ENCODE measurements around the gene SLC4A3.

The SLC4A3 gene

DNA sequence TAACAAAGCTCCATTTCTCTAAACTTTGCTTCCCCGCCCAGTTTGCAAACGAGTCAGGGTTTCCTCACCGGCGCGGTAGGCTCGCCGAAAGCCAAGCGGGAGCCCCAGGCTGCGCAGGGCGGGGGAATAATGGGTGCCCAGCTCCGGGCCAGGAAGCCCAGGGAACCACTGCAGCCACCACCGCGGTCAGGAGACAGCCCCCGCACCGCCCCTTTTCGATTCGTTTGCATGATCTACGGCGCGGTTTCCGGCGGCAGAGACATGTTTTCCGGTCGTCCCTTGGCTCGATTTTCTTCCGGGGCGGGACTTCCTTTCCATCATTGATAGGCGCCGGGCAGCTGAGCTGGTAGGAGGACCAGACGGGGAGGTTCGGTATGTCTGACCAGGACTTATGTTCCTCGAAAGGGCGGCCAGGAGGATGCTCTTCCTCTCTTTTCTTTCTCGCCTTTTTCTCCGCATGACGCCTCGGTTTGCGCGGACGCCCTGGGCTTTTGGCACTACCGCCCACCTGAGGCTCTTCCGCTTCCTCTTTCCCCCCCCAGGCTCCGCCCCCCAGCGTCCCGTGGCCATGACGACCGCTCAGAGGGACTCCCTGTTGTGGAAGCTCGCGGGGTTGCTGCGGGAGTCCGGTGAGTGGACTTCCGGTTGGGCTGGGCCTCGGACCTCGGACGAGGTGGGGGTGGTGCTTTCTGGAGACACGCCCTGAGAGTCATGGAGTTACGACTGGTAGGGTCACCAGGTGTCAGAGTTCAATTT is 29.7 kb upstream of the SLC4A3 start, which contains the start of gene STK11IP:
Gene STK11IP, plus strand, starts transcription at position 306 of the 756 bp plus-strand sequence. Its CDS starts 263 bp downstream, at position 569.
- H3K4me3 ChIP-seq (ENCODE audit: low read depth in 1 of 5, low read length in 5 of 5) = peak within 1 kb of the TSS; percentile 85 to 99 (median 99)
- H3K4me1 ChIP-seq (ENCODE audit: control insufficient read depth in 5 of 5, insufficient read depth in 5 of 5, low read length in 5 of 5) = peaks cover 3 to 32% (median 21%) of the 10 kb centered on the region in 5 donors
- no peaks in the 10 kb centered on the region for H3K27me3 ChIP-seq (ENCODE audit: control insufficient read depth in 5 of 5, insufficient read depth in 4 of 5, low read length in 5 of 5)
- H3K36me3 ChIP-seq (ENCODE audit: control insufficient read depth in 5 of 5, insufficient read depth in 5 of 5, low read length in 5 of 5) = peaks cover 0 to 19% (median 17%) of the 10 kb centered on the region in 5 donors
- H3K27ac ChIP-seq (ENCODE audit: low read depth, low read length) = peak within 1 kb of the TSS; percentile 88
- peak within 1 kb of the TSS; percentile 73 to 86 (median 78) for H3K9ac ChIP-seq (ENCODE audit: low read length in 5 of 5)
- no peaks in the 10 kb centered on the region for H3K9me3 ChIP-seq (ENCODE audit: control insufficient read depth in 5 of 5, low read length in 5 of 5)

DNA sequence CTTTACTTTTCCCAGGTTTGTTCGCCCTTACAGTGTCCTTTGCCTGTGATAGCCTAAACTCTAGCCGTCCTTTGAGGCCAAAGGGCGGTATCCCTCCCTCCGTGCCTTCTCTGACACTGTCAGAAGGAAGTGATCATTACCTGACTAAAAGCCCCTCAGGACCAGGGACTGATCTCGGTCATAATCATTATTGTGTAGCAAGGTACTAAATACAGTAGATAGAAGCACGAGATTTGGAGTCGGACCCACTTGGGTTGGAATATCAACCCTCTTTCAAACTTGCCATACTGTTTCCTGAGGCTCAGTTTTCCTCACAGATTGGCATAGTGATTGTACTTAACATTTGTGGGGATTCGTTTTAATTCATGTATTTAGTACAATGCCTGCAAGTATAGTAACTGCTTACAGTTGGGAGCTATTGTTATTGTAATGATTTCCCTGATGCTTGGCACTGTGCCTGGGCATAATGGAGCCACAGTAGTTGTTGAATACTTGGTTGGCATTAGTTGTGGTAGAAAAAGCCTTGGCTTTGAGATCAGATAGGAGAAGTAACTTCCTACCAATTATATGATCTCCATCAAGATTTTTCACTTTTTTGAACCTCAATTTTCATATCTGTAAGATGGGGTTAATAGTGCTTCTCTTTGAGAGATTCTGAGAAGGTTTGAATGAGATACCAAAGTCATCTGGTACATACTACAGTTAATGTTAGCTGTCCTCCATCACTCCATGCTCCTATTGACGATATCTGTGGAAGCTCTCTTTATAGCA is 28.9 kb upstream of the SLC4A3 start:
- peak overlapping the region; percentile 48 to 86 (median 78) for H3K9ac ChIP-seq (ENCODE audit: low read length in 5 of 5)
- no peaks in the 10 kb centered on the region for H3K9me3 ChIP-seq (ENCODE audit: control insufficient read depth in 5 of 5, low read length in 5 of 5)

DNA sequence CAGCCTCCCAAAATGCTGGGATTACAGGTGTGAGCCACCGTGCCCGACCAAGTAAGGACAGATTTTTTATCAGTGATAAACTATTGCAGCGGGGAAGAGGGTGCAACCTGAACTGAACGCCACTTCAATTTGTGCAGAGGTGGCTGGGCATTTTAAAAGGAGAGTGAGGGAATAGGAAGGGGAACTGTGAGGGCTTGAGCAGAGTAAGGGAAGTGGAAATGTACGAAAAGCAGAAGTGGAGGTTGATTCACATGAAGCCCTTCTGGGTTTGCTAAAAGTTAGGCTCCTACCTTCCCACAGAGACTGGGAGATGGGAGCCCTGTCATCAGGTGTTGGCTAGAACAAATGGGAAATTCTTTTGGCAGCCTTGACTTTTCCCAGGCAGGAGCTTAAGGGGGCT is 23.7 kb upstream of the SLC4A3 start:
- no peaks in the 10 kb centered on the region for H3K27me3 ChIP-seq (ENCODE audit: control insufficient read depth in 5 of 5, insufficient read depth in 4 of 5, low read length in 5 of 5)
- peaks cover 0 to 62% (median 52%) of the 10 kb centered on the region in 5 donors for H3K36me3 ChIP-seq (ENCODE audit: control insufficient read depth in 5 of 5, insufficient read depth in 5 of 5, low read length in 5 of 5)
- no peak overlapping the region for H3K4me3 ChIP-seq (ENCODE audit: low read depth in 1 of 5, low read length in 5 of 5)
- H3K27ac ChIP-seq (ENCODE audit: low read depth, low read length) = no peak overlapping the region
- peaks cover 0 to 14% (median 11%) of the 10 kb centered on the region in 5 donors for H3K4me1 ChIP-seq (ENCODE audit: control insufficient read depth in 5 of 5, insufficient read depth in 5 of 5, low read length in 5 of 5)
- no peak overlapping the region for H3K9ac ChIP-seq (ENCODE audit: low read length in 5 of 5)
- H3K9me3 ChIP-seq (ENCODE audit: control insufficient read depth in 5 of 5, low read length in 5 of 5) = no peaks in the 10 kb centered on the region

More for the DNA sequence above, 28.9 kb upstream of the SLC4A3 start:
- peaks cover 3 to 32% (median 21%) of the 10 kb centered on the region in 5 donors for H3K4me1 ChIP-seq (ENCODE audit: control insufficient read depth in 5 of 5, insufficient read depth in 5 of 5, low read length in 5 of 5)
- H3K4me3 ChIP-seq (ENCODE audit: low read depth in 1 of 5, low read length in 5 of 5) = peak overlapping the region; percentile 85 to 99 (median 99)
- H3K27me3 ChIP-seq (ENCODE audit: control insufficient read depth in 5 of 5, insufficient read depth in 4 of 5, low read length in 5 of 5) = no peaks in the 10 kb centered on the region
- peaks cover 0 to 22% (median 18%) of the 10 kb centered on the region in 5 donors for H3K36me3 ChIP-seq (ENCODE audit: control insufficient read depth in 5 of 5, insufficient read depth in 5 of 5, low read length in 5 of 5)
- H3K27ac ChIP-seq (ENCODE audit: low read depth, low read length) = peak overlapping the region; percentile 88

DNA sequence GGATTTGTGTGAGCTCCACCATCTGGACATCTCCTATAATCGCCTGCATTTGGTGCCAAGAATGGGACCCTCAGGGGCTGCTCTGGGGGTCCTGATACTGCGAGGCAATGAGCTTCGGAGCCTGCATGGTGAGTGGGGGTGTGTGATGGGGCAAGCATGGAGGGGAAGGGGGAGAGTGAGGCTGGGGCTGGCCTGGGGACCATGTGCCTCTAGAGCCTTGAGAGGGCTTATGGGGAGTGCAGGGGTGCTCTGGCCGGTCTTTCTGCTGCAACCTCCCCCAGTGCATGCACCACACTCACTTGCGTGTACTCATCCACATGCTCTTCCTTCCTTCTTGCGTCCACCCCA is 21.8 kb upstream of the SLC4A3 start:
- peaks cover 0 to 74% (median 65%) of the 10 kb centered on the region in 5 donors for H3K36me3 ChIP-seq (ENCODE audit: control insufficient read depth in 5 of 5, insufficient read depth in 5 of 5, low read length in 5 of 5)
- H3K27me3 ChIP-seq (ENCODE audit: control insufficient read depth in 5 of 5, insufficient read depth in 4 of 5, low read length in 5 of 5) = no peaks in the 10 kb centered on the region
- peaks cover 0 to 14% (median 9%) of the 10 kb centered on the region in 5 donors for H3K4me1 ChIP-seq (ENCODE audit: control insufficient read depth in 5 of 5, insufficient read depth in 5 of 5, low read length in 5 of 5)
- H3K9ac ChIP-seq (ENCODE audit: low read length in 5 of 5) = no peak overlapping the region
- H3K9me3 ChIP-seq (ENCODE audit: control insufficient read depth in 5 of 5, low read length in 5 of 5) = no peaks in the 10 kb centered on the region
- no peak overlapping the region for H3K4me3 ChIP-seq (ENCODE audit: low read depth in 1 of 5, low read length in 5 of 5)
- no peak overlapping the region for H3K27ac ChIP-seq (ENCODE audit: low read depth, low read length)

DNA sequence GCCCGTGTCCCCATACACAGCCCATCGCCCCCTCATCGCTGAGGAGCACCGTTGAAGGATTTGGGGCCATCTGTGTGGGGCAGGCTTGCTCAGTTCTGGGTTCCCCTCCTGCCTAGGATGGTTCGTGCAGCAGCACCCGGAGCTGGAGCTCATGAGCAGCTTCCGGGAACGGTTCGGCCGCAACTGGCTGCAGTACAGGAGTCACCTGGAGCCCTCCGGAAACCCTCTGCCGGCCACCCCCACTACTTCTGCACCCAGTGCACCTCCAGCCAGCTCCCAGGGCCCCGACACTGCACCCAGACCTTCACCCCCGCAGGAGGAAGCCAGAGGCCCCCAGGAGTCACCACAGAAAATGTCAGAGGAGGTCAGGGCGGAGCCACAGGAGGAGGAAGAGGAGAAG is 19.5 kb upstream of the SLC4A3 start:
- no peak overlapping the region for H3K9ac ChIP-seq (ENCODE audit: low read length in 5 of 5)
- H3K36me3 ChIP-seq (ENCODE audit: control insufficient read depth in 5 of 5, insufficient read depth in 5 of 5, low read length in 5 of 5) = peaks cover 0 to 75% (median 68%) of the 10 kb centered on the region in 5 donors
- peaks cover 0 to 14% (median 9%) of the 10 kb centered on the region in 5 donors for H3K4me1 ChIP-seq (ENCODE audit: control insufficient read depth in 5 of 5, insufficient read depth in 5 of 5, low read length in 5 of 5)
- H3K9me3 ChIP-seq (ENCODE audit: control insufficient read depth in 5 of 5, low read length in 5 of 5) = no peaks in the 10 kb centered on the region
- no peak overlapping the region for H3K27ac ChIP-seq (ENCODE audit: low read depth, low read length)
- H3K4me3 ChIP-seq (ENCODE audit: low read depth in 1 of 5, low read length in 5 of 5) = no peak overlapping the region
- no peaks in the 10 kb centered on the region for H3K27me3 ChIP-seq (ENCODE audit: control insufficient read depth in 5 of 5, insufficient read depth in 4 of 5, low read length in 5 of 5)

DNA sequence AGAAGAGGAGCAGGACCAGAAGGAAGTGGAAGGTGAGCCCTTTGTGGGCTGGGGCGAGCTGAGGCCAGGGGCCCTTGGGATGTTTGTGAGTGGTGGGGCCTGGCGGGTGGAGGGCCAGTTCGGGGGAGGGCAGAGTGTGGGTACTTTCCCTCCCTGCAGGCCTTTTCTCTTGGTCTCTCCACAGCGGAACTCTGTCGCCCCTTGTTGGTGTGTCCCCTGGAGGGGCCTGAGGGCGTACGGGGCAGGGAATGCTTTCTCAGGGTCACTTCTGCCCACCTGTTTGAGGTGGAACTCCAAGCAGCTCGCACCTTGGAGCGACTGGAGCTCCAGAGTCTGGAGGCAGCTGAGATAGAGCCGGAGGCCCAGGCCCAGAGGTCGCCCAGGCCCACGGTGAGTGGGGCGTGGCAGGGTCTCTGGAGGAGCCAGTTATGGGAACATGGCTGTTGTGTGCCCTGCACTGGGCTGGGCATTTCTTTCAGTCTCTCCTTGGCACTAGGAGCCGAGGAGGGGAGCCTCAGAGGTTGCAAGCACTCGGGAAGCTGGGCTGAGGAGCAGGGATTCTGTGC is 18.9 kb upstream of the SLC4A3 start:
- Histone ChIP-seq H3K4me1 (ENCODE audit: control insufficient read depth in 5 of 5, insufficient read depth in 5 of 5, low read length in 5 of 5) (peaks cover 0 to 14% (median 9%) of the 10 kb centered on the region in 5 donors), H3K9me3 (ENCODE audit: control insufficient read depth in 5 of 5, low read length in 5 of 5) (no peaks in the 10 kb centered on the region), H3K27me3 (ENCODE audit: control insufficient read depth in 5 of 5, insufficient read depth in 4 of 5, low read length in 5 of 5) (no peaks in the 10 kb centered on the region), H3K27ac (ENCODE audit: low read depth, low read length) (no peak overlapping the region), H3K36me3 (ENCODE audit: control insufficient read depth in 5 of 5, insufficient read depth in 5 of 5, low read length in 5 of 5) (peaks cover 0 to 74% (median 69%) of the 10 kb centered on the region in 5 donors), H3K4me3 (ENCODE audit: low read depth in 1 of 5, low read length in 5 of 5) (no peak overlapping the region), H3K9ac (ENCODE audit: low read length in 5 of 5) (no peak overlapping the region)

DNA sequence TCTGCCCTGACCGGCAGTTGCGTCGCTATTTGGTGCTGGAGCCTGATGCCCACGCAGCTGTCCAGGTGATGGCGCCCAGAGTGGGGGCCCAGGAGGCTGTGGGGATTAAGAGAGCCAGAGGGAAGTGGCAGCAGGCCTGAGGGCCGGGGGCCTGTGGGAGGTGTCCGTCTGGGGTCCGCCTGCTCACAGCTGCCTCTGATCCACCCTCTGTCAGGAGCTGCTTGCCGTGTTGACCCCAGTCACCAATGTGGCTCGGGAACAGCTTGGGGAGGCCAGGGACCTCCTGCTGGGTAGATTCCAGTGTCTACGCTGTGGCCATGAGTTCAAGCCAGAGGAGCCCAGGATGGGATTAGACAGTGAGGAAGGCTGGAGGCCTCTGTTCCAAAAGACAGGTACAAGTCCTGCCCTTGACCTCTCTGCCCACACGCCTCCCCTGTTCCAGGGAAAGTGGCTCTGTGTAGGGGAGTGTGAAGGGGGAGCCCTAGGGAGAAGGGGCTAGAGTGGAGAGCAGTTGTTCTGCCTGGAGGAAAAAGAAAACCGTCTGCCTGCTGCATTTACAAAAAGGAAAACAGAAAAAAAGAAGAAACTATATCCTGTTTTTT is 18.2 kb upstream of the SLC4A3 start:
- no peak overlapping the region for H3K27ac ChIP-seq (ENCODE audit: low read depth, low read length)
- H3K36me3 ChIP-seq (ENCODE audit: control insufficient read depth in 5 of 5, insufficient read depth in 5 of 5, low read length in 5 of 5) = peaks cover 0 to 76% (median 76%) of the 10 kb centered on the region in 5 donors
- no peak overlapping the region for H3K4me3 ChIP-seq (ENCODE audit: low read depth in 1 of 5, low read length in 5 of 5)
- H3K9me3 ChIP-seq (ENCODE audit: control insufficient read depth in 5 of 5, low read length in 5 of 5) = no peaks in the 10 kb centered on the region
- H3K4me1 ChIP-seq (ENCODE audit: control insufficient read depth in 5 of 5, insufficient read depth in 5 of 5, low read length in 5 of 5) = peaks cover 0 to 13% (median 9%) of the 10 kb centered on the region in 5 donors
- no peaks in the 10 kb centered on the region for H3K27me3 ChIP-seq (ENCODE audit: control insufficient read depth in 5 of 5, insufficient read depth in 4 of 5, low read length in 5 of 5)
- no peak overlapping the region for H3K9ac ChIP-seq (ENCODE audit: low read length in 5 of 5)

DNA sequence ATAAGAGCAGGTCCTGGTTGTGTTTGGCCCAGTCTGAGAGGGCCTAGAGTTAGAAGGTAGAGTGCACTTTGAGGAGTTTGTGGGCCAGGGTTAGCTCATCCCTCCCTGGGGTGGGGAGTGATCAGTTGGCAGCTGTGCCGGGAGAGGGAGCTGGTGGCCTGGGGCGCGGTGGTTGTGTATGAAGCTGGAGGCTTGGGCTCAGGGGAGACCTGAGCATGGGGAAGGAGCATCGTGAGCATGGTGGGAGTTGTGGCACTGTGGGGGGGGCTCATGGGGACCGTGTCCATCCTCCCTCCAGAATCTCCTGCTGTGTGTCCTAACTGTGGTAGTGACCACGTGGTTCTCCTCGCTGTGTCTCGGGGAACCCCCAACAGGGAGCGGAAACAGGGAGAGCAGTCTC is 16.1 kb upstream of the SLC4A3 start:
- H3K9me3 ChIP-seq (ENCODE audit: control insufficient read depth in 5 of 5, low read length in 5 of 5) = no peaks in the 10 kb centered on the region
- no peak overlapping the region for H3K4me3 ChIP-seq (ENCODE audit: low read depth in 1 of 5, low read length in 5 of 5)
- H3K9ac ChIP-seq (ENCODE audit: low read length in 5 of 5) = no peak overlapping the region
- H3K27me3 ChIP-seq (ENCODE audit: control insufficient read depth in 5 of 5, insufficient read depth in 4 of 5, low read length in 5 of 5) = no peaks in the 10 kb centered on the region
- H3K4me1 ChIP-seq (ENCODE audit: control insufficient read depth in 5 of 5, insufficient read depth in 5 of 5, low read length in 5 of 5) = peaks cover 0 to 3% (median 0%) of the 10 kb centered on the region in 5 donors
- H3K27ac ChIP-seq (ENCODE audit: low read depth, low read length) = no peak overlapping the region
- H3K36me3 ChIP-seq (ENCODE audit: control insufficient read depth in 5 of 5, insufficient read depth in 5 of 5, low read length in 5 of 5) = peaks cover 0 to 87% (median 84%) of the 10 kb centered on the region in 5 donors

DNA sequence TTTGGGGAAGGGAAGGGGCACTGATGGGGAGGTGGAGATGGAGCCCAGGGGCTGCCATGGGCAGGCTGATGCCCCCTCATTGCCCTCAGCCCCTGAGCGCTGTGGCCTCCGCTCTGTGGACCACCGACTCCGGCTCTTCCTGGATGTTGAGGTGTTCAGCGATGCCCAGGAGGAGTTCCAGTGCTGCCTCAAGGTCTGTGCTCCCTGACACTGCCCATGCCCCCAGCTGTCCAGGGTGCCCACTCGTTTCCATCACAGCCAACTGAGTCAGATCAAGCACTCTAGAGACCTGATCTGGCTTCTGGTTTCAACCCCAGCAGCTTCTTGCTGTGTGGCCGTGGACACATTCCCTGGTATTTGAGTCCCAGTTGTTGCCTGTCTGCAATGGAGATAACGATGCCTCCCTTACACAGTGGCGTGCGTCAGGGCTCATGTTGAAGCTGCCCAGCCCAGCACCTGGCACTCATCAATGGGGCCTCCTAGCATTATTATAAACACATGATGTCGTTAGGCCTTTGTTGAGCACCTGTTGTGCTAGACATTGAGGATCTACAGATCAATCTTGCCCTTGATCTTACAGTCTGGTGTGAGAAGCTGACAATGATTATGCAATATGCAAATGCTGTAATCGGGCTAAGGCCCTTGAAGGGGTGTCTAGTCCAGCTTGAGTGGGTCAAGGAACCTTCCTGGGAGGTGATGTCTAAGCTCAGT is 15.4 kb upstream of the SLC4A3 start:
- Histone ChIP-seq H3K27ac (ENCODE audit: low read depth, low read length) (no peak overlapping the region), H3K27me3 (ENCODE audit: control insufficient read depth in 5 of 5, insufficient read depth in 4 of 5, low read length in 5 of 5) (no peaks in the 10 kb centered on the region), H3K36me3 (ENCODE audit: control insufficient read depth in 5 of 5, insufficient read depth in 5 of 5, low read length in 5 of 5) (peaks cover 0 to 86% (median 79%) of the 10 kb centered on the region in 5 donors), H3K9ac (ENCODE audit: low read length in 5 of 5) (no peak overlapping the region), H3K4me1 (ENCODE audit: control insufficient read depth in 5 of 5, insufficient read depth in 5 of 5, low read length in 5 of 5) (peaks cover 0 to 6% (median 0%) of the 10 kb centered on the region in 5 donors), H3K9me3 (ENCODE audit: control insufficient read depth in 5 of 5, low read length in 5 of 5) (no peaks in the 10 kb centered on the region), H3K4me3 (ENCODE audit: low read depth in 1 of 5, low read length in 5 of 5) (no peak overlapping the region)

Measured in subcutaneous abdominal adipose tissue (tissue), 5 donors.